SK-N-SH (cell line): Measurements from ENCODE around the gene GAS7. TPM values are rescaled to one million over a fixed set of nuclear protein-coding genes. Genes with fewer than 3 reads are reported as not detected.
A peak's percentile ranks its signal among the peaks of the same experiment; 100 is the strongest.

ENCODE experiments used
- CTCF ChIA-PET: fragments of 300-600, 350-600 bp; formaldehyde crosslinking; extraction: SDS; loops from one replicate; lab custom pipeline; 2021; lab: Yijun Ruan, JAX
- POLR2A ChIA-PET: fragments of 350-600 bp; sonication (Branson Sonifier 250); formaldehyde crosslinking; extraction: SDS; loops from one replicate; lab custom pipeline; 2020; ENCODE audit warnings: antibody characterized with exemption, inconsistent platforms; lab: Yijun Ruan, JAX
- DNase-seq: peaks from one replicate; pipeline ENCODE4 v3.0.0; 2012
- H2AFZ ChIP-seq: fragments of 200-600 bp; sonication (generic); 2 replicates; pipeline ENCODE4 v1.8.1; 2016; ENCODE audit warnings: antibody characterized with exemption, mild to moderate bottlenecking, low read depth
- H3F3A ChIP-seq: fragments of 200-600 bp; sonication (generic); replicated peaks from 2 replicates; pipeline ENCODE3; 2016; ENCODE audit warnings: antibody characterized with exemption, mild to moderate bottlenecking; ENCODE audit not compliant: insufficient read depth
- H3K27ac ChIP-seq, 2 experiments: fragments of 200-500 bp in 1 of 2; fragments of 200-600 bp in 1 of 2; sonication (Bioruptor generic) in 1 of 2; sonication (generic), shearing (Covaris generic) in 1 of 2; 2 replicates each; pipeline versions ENCODE4 v1.5.1 to v1.6.1; 2014 to 2016; ENCODE audit warnings: low read depth in 2 of 2, inconsistent platforms in 1 of 2, low read length in 1 of 2, mild to moderate bottlenecking in 1 of 2, mixed read lengths in 1 of 2
- H3K27me3 ChIP-seq: fragments of 200-600 bp; sonication (generic), shearing (Covaris generic); 2 replicates; pipeline ENCODE4 v1.6.1; 2016; ENCODE audit warnings: mixed run types; ENCODE audit not compliant: insufficient read depth
- H3K36me3 ChIP-seq, 2 experiments: fragments of 200-500 bp in 1 of 2; fragments of 200-600 bp in 1 of 2; sonication (Bioruptor generic) in 1 of 2; sonication (generic) in 1 of 2; replicated peaks in 1 of 2; 2 replicates each; pipeline versions ENCODE3 to v1.5.1; 2014 to 2016; ENCODE audit warnings: low read length in 1 of 2, mild to moderate bottlenecking in 1 of 2; ENCODE audit not compliant: insufficient read depth in 2 of 2, control insufficient read depth in 1 of 2
- H3K4me1 ChIP-seq, 2 experiments: fragments of 200-500 bp in 1 of 2; fragments of 200-600 bp in 1 of 2; sonication (Bioruptor generic) in 1 of 2; sonication (generic), shearing (Covaris generic) in 1 of 2; 2 replicates each; pipeline versions ENCODE4 v1.5.1 to v1.6.1; 2014 to 2016; ENCODE audit warnings: low read depth in 1 of 2, low read length in 1 of 2, mixed run types in 1 of 2; ENCODE audit not compliant: insufficient read depth in 2 of 2, control insufficient read depth in 1 of 2
- H3K4me2 ChIP-seq: fragments of 200-600 bp; sonication (generic), shearing (Covaris generic); 2 replicates; pipeline ENCODE4 v1.6.1; 2017; ENCODE audit warnings: mixed run types
- H3K4me3 ChIP-seq, 2 experiments: fragments of 200-500 bp in 1 of 2; fragments of 200-600 bp in 1 of 2; sonication (Bioruptor generic) in 1 of 2; sonication (generic), shearing (Covaris generic) in 1 of 2; 2 replicates each; pipeline versions ENCODE4 v1.5.1 to v1.8.1; 2014 to 2016; ENCODE audit warnings: low read depth in 2 of 2, inconsistent platforms in 1 of 2, low read length in 1 of 2, mild to moderate bottlenecking in 1 of 2, mixed read lengths in 1 of 2, moderate library complexity in 1 of 2
- H3K79me2 ChIP-seq: fragments of 200-600 bp; sonication (generic); 2 replicates; pipeline ENCODE4 v1.8.1; 2017; ENCODE audit warnings: mild to moderate bottlenecking; ENCODE audit not compliant: insufficient read depth
- H3K9ac ChIP-seq: fragments of 200-600 bp; sonication (generic); 2 replicates; pipeline ENCODE4 v1.6.1; 2017; ENCODE audit warnings: mixed run types
- H3K9me2 ChIP-seq: fragments of 200-600 bp; sonication (generic); 2 replicates; pipeline ENCODE4 v1.6.1; 2017; ENCODE audit warnings: mixed run types
- H3K9me3 ChIP-seq: fragments of 200-600 bp; sonication (generic); 2 replicates; pipeline ENCODE4 v1.6.1; 2017; ENCODE audit warnings: mixed run types, mild to moderate bottlenecking, moderate library complexity
- H4K20me1 ChIP-seq: fragments of 200-600 bp; sonication (generic); 2 replicates; pipeline ENCODE4 v1.6.1; 2017; ENCODE audit warnings: mild to moderate bottlenecking, mixed run types; ENCODE audit not compliant: insufficient read depth
- CTCF ChIP-seq: fragments of 200-600 bp; sonication (generic); IDR thresholded peaks from 2 replicates; pipeline ENCODE4 v1.6.1; 2017; ENCODE audit warnings: antibody characterized with exemption, mild to moderate bottlenecking, moderate library complexity
- GABPA ChIP-seq: IDR thresholded peaks from 2 replicates; pipeline ENCODE4 v1.4.0; 2012; ENCODE audit warnings: low read depth, mild to moderate bottlenecking
- GATA2 ChIP-seq: sonication (generic); formaldehyde crosslinking; IDR thresholded peaks from 2 replicates; pipeline ENCODE4 v1.5.0; 2020; ENCODE audit warnings: mild to moderate bottlenecking, missing genetic modification reagents
- MAX ChIP-seq: IDR thresholded peaks from 2 replicates; pipeline ENCODE4 v1.4.0; 2012; ENCODE audit warnings: low read depth
- MEF2A ChIP-seq: IDR thresholded peaks from 2 replicates; pipeline ENCODE4 v1.4.0; 2012; ENCODE audit warnings: low read depth, borderline replicate concordance
- MXI1 ChIP-seq: IDR thresholded peaks from 2 replicates; pipeline ENCODE4 v1.6.1; 2012; ENCODE audit warnings: mild to moderate bottlenecking, low read depth, low read length, improper control_type of control experiment
- PBX3 ChIP-seq: IDR thresholded peaks from 2 replicates; pipeline ENCODE4; 2012
- POLR2AphosphoS5 ChIP-seq: IDR thresholded peaks from 2 replicates; pipeline ENCODE4 v1.6.1; 2012; ENCODE audit warnings: low read depth, low read length
- RAD21 ChIP-seq: IDR thresholded peaks from 2 replicates; pipeline ENCODE4 v1.6.1; 2012; ENCODE audit warnings: mild to moderate bottlenecking, low read length
- RFX5 ChIP-seq: IDR thresholded peaks from 2 replicates; pipeline ENCODE4 v1.6.1; 2012; ENCODE audit warnings: mild to moderate bottlenecking, improper control_type of control experiment, low read length
- TEAD4 ChIP-seq: IDR thresholded peaks from 2 replicates; pipeline ENCODE4 v1.4.0; 2012; ENCODE audit warnings: mild to moderate bottlenecking, borderline replicate concordance; ENCODE audit not compliant: insufficient read depth
- YY1 ChIP-seq: IDR thresholded peaks from 2 replicates; pipeline ENCODE4 v1.4.0; 2012; ENCODE audit warnings: low read depth, mild to moderate bottlenecking
- WGBS: methylation state at CpG from one replicate; pipeline ENCODE4 v1.1.6; 2017; ENCODE audit warnings: low lambda C conversion rate; 5-methylcytosine and 5-hydroxymethylcytosine counted together
- polyA plus RNA-seq, 3 experiments: library from polyadenylated mRNA; depleted of rRNA; stranded (reverse); fragments of >200 nt; gene quantifications; 2 replicates each; pipeline ENCODE4 v1.2.3, GENCODE V29; 2012

The GAS7 gene
- polyA plus RNA-seq, 1 of the 3 experiments (the other 2 are of a cell fraction): 0.12 TPM

- H3K27me3 ChIP-seq: no peaks in the 10 kb centered on the region; the same call in 1 of the 2 replicates
- WGBS: 17% methylated on average over 12 of the region's 12 CpGs
- CTCF ChIA-PET: interaction anchor here (1.3 kb wide), 1 partner anchor 20 kb away, joined by 3 read pairs; no protein-coding TSS in a partner anchor
These were observed 62.7 kb downstream of the GAS7 start for GRCh38 chr17:10135539-10136257.

GRCh38 chr17:10130677-10131076 is 67.7 kb downstream of the GAS7 start:
- H3K36me3 ChIP-seq: no peaks in the 10 kb centered on the region
- no peak overlapping the region for H2AFZ ChIP-seq
- CTCF ChIA-PET: no interaction called here
- no peak overlapping the region for H3K4me2 ChIP-seq
- no peaks in the 10 kb centered on the region for H3K27me3 ChIP-seq
- peaks cover 0 to 19% of the 10 kb centered on the region in 2 experiments; a peak in 1 of 4 replicates for H3K4me1 ChIP-seq
- no peak overlapping the region for H3K27ac ChIP-seq
- no peaks in the 10 kb centered on the region for H3F3A ChIP-seq
- H3K9me3 ChIP-seq: no peaks in the 10 kb centered on the region
- H4K20me1 ChIP-seq: no peaks in the 10 kb centered on the region
- H3K9ac ChIP-seq: no peak overlapping the region
- H3K4me3 ChIP-seq: no peak overlapping the region
- DNase-seq: no peak
- no peaks in the 10 kb centered on the region for H3K9me2 ChIP-seq
- no peaks in the 10 kb centered on the region for H3K79me2 ChIP-seq
- 53% methylated on average over 5 of the region's 5 CpGs for WGBS
- POLR2A ChIA-PET: no interaction called here
- TF ChIP-seq TEAD4 (no peak), MAX (no peak), GABPA (no peak), CTCF (no peak), GATA2 (no peak), POLR2AphosphoS5 (no peak), RFX5 (no peak), MEF2A (no peak), YY1 (no peak), RAD21 (no peak), MXI1 (no peak)

More at GRCh38 chr17:10135539-10136257, 62.7 kb downstream of the GAS7 start:
- no peak for DNase-seq
- H3K27ac ChIP-seq: peak overlapping the region in 1 of 2 experiments; percentile 20; a peak in 1 of 4 replicates
- peak overlapping the region; percentile 20; the same call in 1 of the 2 replicates for H3K4me2 ChIP-seq
- no peaks in the 10 kb centered on the region for H3K79me2 ChIP-seq
- no peaks in the 10 kb centered on the region for H4K20me1 ChIP-seq
- H3K4me1 ChIP-seq: peaks cover 0 to 8% of the 10 kb centered on the region in 2 experiments; a peak in 1 of 4 replicates
- no peaks in the 10 kb centered on the region for H3K36me3 ChIP-seq
- no peaks in the 10 kb centered on the region for H3K9me2 ChIP-seq
- TF ChIP-seq PBX3: 0 out of 2 replicates have a peak, but pooled peaks have one; percentile 16
- TF ChIP-seq MAX: no peak
- POLR2A ChIA-PET: no interaction called here
- no peaks in the 10 kb centered on the region for H3K9me3 ChIP-seq
- no peak overlapping the region for H3K4me3 ChIP-seq
- peak overlapping the region; percentile 30; the same call in 1 of the 2 replicates for H2AFZ ChIP-seq
- no peaks in the 10 kb centered on the region for H3F3A ChIP-seq
- no peak overlapping the region for H3K9ac ChIP-seq
